T47D (cell line): Measurements from ENCODE around the gene SH2B2.

Source experiments
- DNase-seq, 2 experiments: peaks; one replicate each; pipeline versions ENCODE4 v3.0.0 to v3.0.0-alpha.2; 2011 to 2012; ENCODE audit warnings: low read depth in 1 of 2, low spot score in 1 of 2
- JUND ChIP-seq: IDR thresholded peaks from 2 replicates; pipeline ENCODE4 v1.6.1; 2012; ENCODE audit warnings: low read depth
- in situ Hi-C: cut with HindIII; loops from 2 replicates; pipeline ENCODE4 v1.10.0; 2016; ENCODE audit warnings: low sequenced_read_pairs, low pct_unique_long_range_greater_than_20kb

The SH2B2 gene

DNA sequence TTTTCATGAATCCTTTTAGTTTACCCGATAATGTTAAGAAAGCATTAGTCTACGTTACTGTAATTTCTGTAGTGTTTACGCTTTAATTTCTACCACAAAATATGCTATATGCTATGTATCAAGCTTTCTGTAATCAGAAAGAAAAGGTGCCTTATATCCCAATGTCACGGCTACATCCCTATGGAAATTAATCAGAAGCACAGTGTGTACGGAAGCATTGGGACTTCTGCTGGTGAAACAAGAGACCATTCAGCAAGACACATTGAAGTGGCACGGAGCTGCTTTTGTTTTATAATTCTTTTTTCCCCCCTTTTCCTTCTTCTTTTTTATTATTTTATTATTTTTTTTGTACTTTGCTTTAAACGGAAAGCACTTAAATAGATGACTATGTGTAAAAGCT, 31.2 kb upstream of the SH2B2 start:
- DNase-seq: no peak
- in situ Hi-C loops: no loop called here
- no peak for TF ChIP-seq JUND

GRCh38 chr7:102255916-102256315, 30.8 kb upstream of the SH2B2 start:
- in situ Hi-C loops: no loop called here
- no peak for DNase-seq
- TF ChIP-seq JUND: no peak

DNA sequence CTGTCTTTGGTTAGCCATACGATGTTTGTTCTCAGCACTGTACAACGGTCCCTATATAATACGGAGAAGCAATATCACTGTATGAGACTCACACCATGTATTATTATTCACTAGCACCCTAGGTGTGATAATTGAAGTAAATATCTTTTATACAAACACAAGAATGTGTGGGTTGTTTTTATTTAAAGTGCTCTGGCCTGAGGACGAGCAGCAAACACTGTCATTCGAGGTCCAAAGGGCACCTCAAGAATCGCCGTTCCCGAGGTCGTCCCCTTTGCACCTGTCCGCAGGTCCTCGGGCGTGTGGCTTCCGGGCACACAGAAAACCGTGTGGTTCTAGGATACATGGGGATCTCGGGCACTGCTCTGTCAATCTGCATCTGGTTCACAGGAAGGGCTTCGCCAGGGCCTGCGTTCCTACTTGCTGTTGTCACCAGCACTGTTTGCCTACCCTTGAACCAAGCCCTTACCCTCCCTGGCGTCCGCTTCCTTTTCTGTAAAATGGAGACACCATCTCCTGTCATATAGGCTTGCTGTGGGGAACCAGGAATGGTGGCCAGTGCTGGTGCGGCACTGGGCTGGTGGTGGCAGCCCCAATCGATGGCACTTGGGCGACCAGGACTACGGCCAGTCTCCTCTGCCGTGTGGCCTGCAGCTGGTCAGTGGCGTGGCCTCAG, 28.5 kb upstream of the SH2B2 start:
- in situ Hi-C loops: no loop called here
- TF ChIP-seq JUND: no peak
- DNase-seq: no peak

DNA sequence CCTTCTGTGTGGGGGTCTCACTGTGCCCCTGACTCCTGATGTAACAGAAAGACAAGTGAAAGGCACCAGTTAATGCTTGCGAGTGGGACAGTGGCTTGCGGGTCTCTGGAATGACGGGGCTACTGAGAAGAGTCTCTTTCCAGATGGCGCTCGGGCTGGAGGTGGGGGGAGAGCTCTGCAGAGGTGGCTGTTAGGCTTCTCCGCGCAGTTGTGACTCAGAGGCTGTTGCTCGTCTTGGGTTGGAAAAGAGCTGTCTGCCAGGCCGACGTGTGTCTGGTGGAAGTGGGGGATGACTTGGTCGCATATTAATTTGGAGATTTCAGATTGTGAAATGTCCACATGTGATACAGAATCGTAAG, 27.9 kb upstream of the SH2B2 start:
- DNase-seq: no peak
- in situ Hi-C loops: no loop called here
- TF ChIP-seq JUND: no peak

DNA sequence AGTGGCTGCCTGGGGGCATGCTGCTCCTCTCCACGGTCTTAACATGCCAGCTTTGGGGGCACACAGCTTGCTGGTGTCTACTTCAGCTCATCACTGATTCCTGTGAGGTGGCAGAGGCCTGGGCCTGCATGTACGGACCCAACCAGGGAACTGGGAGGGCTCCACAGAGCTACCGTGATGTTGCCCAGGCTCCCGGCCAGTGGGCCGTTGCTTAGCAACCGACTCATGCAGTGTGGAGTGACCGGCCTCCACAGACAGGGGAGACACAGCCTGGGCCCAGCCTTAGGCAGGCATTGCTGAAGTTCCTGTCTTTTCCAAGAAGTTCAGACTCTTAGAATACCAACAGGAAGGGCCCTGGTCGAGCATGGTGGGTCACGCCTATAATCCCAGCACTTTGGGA, 25.8 kb upstream of the SH2B2 start:
- no peak for TF ChIP-seq JUND
- in situ Hi-C loops: no loop called here
- no peak for DNase-seq

- no peak for TF ChIP-seq JUND
- in situ Hi-C loops: no loop called here
- no peak for DNase-seq
Measured at GRCh38 chr7:102261451-102261850, 25.2 kb upstream of the SH2B2 start.

- in situ Hi-C loops: no loop called here
Measured at GRCh38 chr7:102262546-102262945, 24.1 kb upstream of the SH2B2 start.

GRCh38 chr7:102264367-102264891, 22.2 kb upstream of the SH2B2 start:
- no peak for DNase-seq
- in situ Hi-C loops: no loop called here
- no peak for TF ChIP-seq JUND

More at GRCh38 chr7:102262546-102262945, 24.1 kb upstream of the SH2B2 start:
- TF ChIP-seq JUND: no peak
- DNase-seq: no peak

DNA sequence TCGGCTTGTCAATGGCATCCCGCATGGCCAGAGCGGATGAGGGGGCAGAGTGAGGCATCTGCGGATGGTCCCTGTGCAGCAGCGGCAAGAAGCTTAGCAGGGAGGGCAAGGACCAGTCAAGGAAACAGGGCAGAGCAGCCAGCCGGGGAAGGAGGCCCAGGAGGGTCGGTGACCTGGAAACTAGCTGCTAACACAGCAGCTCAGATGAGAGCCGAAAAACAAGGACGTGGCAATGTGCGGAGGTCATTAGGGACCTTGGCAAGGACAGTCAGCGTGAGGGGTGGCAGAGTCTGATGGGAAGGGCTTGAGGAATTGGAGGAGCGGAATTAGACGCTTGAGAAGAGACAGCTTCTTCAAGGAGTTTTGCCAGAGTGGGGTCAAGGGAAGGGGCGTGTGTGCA, 20.1 kb upstream of the SH2B2 start:
- DNase-seq: no peak
- TF ChIP-seq JUND: no peak
- in situ Hi-C loops: no loop called here

DNA sequence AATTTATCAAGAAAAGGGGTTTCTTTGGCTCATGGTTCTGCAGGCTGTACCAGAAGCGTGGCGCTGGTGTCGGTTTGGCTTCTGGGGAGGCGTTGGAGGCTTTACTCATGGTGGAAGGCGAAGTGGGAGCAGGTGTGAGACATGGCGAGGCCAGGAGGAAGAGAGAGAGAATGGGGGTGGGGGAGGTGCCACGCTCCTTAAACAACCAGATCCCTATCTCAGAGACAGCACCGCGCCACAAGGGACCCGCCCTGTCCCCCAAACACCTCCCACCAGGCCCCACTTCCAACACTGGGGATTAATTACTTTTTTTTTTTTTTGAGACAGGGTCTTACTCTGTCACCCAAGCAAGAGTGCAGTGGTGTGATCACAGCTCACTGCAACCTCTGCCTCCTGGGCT, 18.0 kb upstream of the SH2B2 start:
- no peak for DNase-seq
- TF ChIP-seq JUND: no peak
- in situ Hi-C loops: no loop called here

DNA sequence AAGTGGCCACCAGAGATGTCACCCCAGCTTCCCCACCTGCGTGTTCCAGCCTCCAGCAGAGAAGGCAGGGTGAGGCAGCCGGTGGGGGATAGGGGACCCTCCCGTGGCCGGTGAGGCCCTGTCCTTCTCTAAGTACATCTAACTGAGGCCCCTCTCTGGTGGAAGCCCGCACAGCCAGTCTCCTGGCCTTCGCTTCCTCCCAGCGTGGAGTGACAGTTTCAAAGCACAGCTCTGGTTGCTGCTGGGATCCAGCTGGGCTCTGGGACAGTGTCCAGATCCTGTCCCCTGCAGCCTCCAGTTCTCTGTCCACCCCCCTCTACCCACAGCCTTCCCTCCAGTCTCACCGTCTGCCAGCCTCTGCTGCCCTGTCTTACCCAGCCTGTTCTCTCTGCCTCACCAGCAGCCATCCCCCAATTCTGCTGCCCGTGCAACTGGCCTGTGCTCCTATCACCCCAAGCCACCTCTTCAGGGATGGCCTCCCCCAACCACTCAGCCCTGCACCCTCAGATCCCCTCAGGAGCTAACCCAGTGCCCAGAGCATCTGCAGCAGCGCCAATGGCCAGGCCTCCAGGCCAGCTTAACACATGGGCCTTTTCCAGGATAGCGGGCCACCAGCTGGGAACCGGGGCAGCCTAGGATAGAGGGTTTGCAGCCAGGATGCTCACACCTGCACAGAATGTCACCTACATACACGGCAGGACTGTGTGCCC, 16.3 kb upstream of the SH2B2 start:
- no peak for TF ChIP-seq JUND
- in situ Hi-C loops: no loop called here
- DNase-seq: no peak

- no peak for TF ChIP-seq JUND
- in situ Hi-C loops: no loop called here
- no peak for DNase-seq
Measured at GRCh38 chr7:102271158-102271798, 15.4 kb upstream of the SH2B2 start.
